SK-N-SH treated with all-trans-retinoic acid at 6 μM for 48 hours (cell line): ENCODE results near the gene HSF2BP.

Source experiments
- ARNTL ChIP-seq: fragments of 450-650 bp; formaldehyde crosslinking; IDR thresholded peaks from 2 replicates; pipeline ENCODE4 v1.5.0; 2020; ENCODE audit warnings: low read depth, mild to moderate bottlenecking, moderate library complexity, borderline replicate concordance
- BACH2 ChIP-seq: fragments of 250-450 bp; sonication (Bioruptor Pico); IDR thresholded peaks from 2 replicates; pipeline ENCODE4 v1.9.0; 2021; ENCODE audit warnings: mild to moderate bottlenecking, borderline replicate concordance
- ESRRG ChIP-seq: fragments of 250-450 bp; sonication (Bioruptor Pico); IDR thresholded peaks from 2 replicates; pipeline ENCODE4 v1.6.1; 2021; ENCODE audit warnings: mild to moderate bottlenecking
- OSR1 ChIP-seq: fragments of 250-450 bp; sonication (Bioruptor Pico); IDR thresholded peaks from 2 replicates; pipeline ENCODE4 v1.8.0; 2022; ENCODE audit warnings: moderate library complexity, mild to moderate bottlenecking, inconsistent platforms
- PATZ1 ChIP-seq: fragments of 250-450 bp; sonication (Bioruptor Pico); IDR thresholded peaks from 2 replicates; pipeline ENCODE4 v1.8.0; 2020; ENCODE audit warnings: mild to moderate bottlenecking, moderate library complexity, borderline replicate concordance
- POU6F1 ChIP-seq: fragments of 250-450 bp; sonication (Bioruptor Pico); IDR thresholded peaks from 2 replicates; pipeline ENCODE4 v1.8.0; 2021; ENCODE audit warnings: low read depth, mild to moderate bottlenecking, moderate library complexity, borderline replicate concordance
- PPARA ChIP-seq: fragments of 250-450 bp; sonication (Bioruptor Pico); IDR thresholded peaks from 2 replicates; pipeline ENCODE4 v1.5.0; 2020; ENCODE audit warnings: mild to moderate bottlenecking, borderline replicate concordance
- RARB ChIP-seq: fragments of 250-450 bp; sonication (Bioruptor Pico); IDR thresholded peaks from 2 replicates; pipeline ENCODE4 v1.8.0; 2021; ENCODE audit warnings: mild to moderate bottlenecking, moderate library complexity
- SNAI2 ChIP-seq: fragments of 250-450 bp; sonication (Bioruptor Pico); IDR thresholded peaks from 2 replicates; pipeline ENCODE4 v1.5.0; 2020; ENCODE audit warnings: mild to moderate bottlenecking, moderate library complexity
- TCF4 ChIP-seq: fragments of 250-450 bp; sonication (Bioruptor Pico); IDR thresholded peaks from 2 replicates; pipeline ENCODE4 v1.8.0; 2021; ENCODE audit warnings: mild to moderate bottlenecking, moderate library complexity, borderline replicate concordance
- TOX ChIP-seq: fragments of 250-450 bp; sonication (Bioruptor Pico); IDR thresholded peaks from 2 replicates; pipeline ENCODE4 v1.8.0; 2021; ENCODE audit warnings: mild to moderate bottlenecking, moderate library complexity, borderline replicate concordance
- TSHZ2 ChIP-seq: fragments of 250-450 bp; sonication (Bioruptor Pico); IDR thresholded peaks from 2 replicates; pipeline ENCODE4 v1.5.0; 2020; ENCODE audit warnings: mild to moderate bottlenecking, moderate library complexity
- ZC3H10 ChIP-seq: fragments of 250-450 bp; sonication (Bioruptor Pico); IDR thresholded peaks from 2 replicates; pipeline ENCODE4 v1.5.1; 2021; ENCODE audit warnings: mild to moderate bottlenecking, moderate library complexity
- ZFP3 ChIP-seq: fragments of 250-450 bp; sonication (Bioruptor Pico); IDR thresholded peaks from 2 replicates; pipeline ENCODE4 v1.5.0; 2020; ENCODE audit warnings: mild to moderate bottlenecking, moderate library complexity

GRCh38 chr21:43590194-43590593 lies 69.1 kb downstream of the HSF2BP start:
- TF ChIP-seq PATZ1 (CRISPR knock-in tag) (no peak), SNAI2 (no peak), ZFP3 (CRISPR knock-in tag) (no peak), BACH2 (CRISPR knock-in tag) (no peak), ESRRG (CRISPR knock-in tag) (no peak), ZC3H10 (no peak), OSR1 (CRISPR knock-in tag) (no peak), TSHZ2 (CRISPR knock-in tag) (no peak), TOX (CRISPR knock-in tag) (no peak), PPARA (CRISPR knock-in tag) (no peak), TCF4 (CRISPR knock-in tag) (no peak), RARB (CRISPR knock-in tag) (no peak), ARNTL (no peak), POU6F1 (CRISPR knock-in tag) (no peak)
